ENCODE measurements around the gene PTGES2.
A peak's percentile ranks its signal among the peaks of the same experiment; 100 is the strongest.
"Not testable (repeated sequence)": the region's sequence is repeated elsewhere in the genome, so short reads cannot be mapped to it uniquely, and the experiment has no call there.

Gene PTGES2

DNA sequence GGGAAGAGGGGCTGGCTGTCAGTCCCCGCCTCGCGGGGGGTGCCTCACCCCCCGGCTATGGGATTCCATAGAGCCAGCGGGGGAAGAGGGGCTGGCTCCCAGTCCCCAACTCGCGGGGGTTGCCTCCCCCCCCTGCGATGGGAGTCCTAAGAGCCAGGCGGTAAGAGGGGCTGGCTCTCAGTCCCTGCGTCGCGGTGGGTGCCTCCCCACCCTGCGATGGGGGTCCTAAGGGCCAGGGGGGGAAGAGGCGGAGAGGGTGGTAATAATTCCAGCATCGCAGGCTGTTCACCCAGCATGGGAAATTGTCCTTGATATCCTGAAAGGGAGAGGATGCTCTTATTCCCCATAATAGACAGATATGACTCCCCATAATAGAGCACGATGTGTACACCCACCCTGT lies 12.1 kb upstream of the PTGES2 start:
- DNase-seq (ENCODE audit: low read depth in 2 of 2, low spot score in 1 of 2): no peak

- no peak for DNase-seq (ENCODE audit: low read depth in 2 of 2, low spot score in 1 of 2)
Measured at GRCh38 chr9:128138001-128138400, 10.5 kb upstream of the PTGES2 start.

DNA sequence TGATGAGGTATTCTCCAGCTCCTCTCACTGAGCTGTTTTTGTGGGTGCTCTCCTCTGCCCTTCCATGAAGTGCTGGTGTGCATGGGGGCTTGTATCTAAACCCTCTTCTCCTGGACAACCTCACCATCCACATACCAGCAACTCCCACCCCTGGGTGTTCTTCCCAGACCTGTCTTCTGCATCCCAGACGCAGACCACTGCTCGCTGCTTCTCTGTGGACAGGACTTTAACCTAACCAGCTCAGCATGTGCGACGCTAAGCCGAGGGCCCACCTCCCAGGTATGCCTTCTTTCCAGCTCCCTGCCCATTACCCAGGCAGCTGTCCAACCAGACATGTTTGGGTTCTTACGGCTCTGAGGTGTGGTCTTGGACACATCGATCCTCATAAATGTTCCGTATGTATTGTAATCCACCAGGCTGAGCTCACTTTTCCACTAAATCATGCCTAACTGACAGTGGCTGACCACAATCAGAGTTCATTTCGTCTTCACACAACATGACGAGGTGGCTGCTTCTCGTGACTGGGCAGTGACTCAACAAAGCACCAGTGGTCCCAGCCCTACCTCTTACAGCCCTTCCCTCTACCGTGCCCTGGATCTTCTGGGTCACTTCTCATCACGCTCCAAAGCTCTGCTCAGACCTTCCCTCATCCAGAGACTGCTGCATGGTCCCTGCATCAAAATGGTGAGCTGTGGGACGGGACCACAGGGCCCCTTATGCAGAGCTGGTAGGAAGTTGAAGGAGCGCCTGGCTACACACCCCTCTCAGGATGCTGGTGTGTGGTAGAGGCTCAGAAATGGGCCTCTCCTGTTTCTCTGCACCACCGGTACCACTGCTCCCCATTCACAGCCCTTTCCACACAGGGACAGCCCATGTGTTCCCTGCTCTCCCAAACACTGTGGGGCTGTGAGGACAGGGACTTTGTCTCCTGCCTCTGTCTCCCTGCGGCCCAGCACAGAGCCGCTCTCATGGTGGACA lies 9.6 kb upstream of the PTGES2 start:
- DNase-seq (ENCODE audit: low read depth in 2 of 2, low spot score in 1 of 2): no peak

DNA sequence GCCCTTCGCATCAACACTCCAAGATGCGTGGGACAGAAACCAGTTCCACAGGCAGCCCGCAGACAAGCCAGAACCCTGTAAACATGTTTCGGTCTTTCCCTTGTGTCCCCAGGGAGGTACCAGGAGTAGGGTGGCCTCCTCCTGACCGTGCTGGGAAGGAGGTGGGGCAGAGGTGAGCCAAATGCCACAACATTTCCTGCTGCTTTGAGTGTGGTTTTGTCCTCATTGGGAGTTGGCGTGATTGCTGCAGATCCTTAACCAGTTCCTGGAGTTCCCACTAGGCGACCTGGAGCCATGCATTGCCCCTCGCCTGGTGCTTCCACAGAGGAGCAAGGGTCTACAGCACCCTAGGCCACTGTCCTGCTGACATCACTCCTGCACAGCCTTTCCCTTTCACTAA lies 8.0 kb upstream of the PTGES2 start:
- not testable (repeated sequence) for DNase-seq (ENCODE audit: low read depth in 2 of 2, low spot score in 1 of 2)

GRCh38 chr9:128132139-128132538 lies 4.6 kb upstream of the PTGES2 start:
- not testable (repeated sequence) for DNase-seq (ENCODE audit: low read depth in 2 of 2, low spot score in 1 of 2)

- not testable (repeated sequence) for DNase-seq (ENCODE audit: low read depth in 2 of 2, low spot score in 1 of 2)
Measured at GRCh38 chr9:128131346-128131745, 3.8 kb upstream of the PTGES2 start.

DNA sequence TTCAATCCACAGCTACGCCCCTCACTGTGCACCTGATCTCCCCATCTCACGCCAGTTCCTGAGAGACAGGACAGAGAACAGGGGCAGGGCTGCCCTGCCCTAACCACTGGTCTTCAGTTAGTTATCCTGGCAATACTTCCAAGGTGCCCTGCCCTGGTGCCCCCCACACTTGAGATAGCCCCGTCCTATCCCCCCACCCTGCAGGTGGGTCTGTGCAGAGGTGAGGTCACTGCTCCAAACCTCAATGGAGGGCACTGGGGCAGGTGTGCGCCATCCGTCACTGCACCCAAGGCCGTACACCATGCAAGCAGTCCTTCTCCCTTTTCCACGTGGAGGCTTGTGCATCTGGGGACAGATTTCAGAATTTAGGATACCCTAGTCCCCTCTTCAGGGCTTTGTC lies 3.1 kb upstream of the PTGES2 start:
- not testable (repeated sequence) for DNase-seq (ENCODE audit: low read depth in 2 of 2, low spot score in 1 of 2)

DNA sequence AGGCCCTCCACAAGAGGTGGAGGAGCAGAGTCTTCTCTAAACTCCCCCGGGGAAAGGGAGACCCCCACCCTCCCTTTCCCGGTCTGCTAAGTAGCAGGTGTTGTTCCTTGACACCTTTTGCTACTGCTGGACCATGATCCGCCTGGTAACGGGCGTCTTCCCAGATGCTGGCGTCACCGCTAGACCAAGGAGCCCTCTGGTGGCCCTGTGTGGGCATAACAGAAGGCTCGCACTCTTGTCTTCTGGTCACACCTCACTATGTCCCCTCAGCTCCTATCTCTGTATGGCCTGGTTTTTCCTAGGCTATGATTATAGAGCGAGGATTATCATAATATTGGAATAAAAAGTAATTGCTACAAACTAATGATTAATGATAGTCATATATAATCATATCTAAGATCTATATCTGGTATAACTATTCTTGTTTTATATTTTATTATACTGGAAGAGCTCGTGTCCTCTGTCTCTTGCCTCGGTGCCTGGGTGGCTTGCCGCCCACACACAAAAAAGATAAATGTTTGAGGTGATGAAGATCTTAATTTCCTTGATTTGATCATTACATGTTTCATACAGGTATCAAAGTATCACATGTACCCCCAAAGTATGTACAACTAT lies 2.6 kb upstream of the PTGES2 start:
- DNase-seq (ENCODE audit: low read depth in 2 of 2, low spot score in 1 of 2): peak in 1 of 2 donors; percentile 15

DNA sequence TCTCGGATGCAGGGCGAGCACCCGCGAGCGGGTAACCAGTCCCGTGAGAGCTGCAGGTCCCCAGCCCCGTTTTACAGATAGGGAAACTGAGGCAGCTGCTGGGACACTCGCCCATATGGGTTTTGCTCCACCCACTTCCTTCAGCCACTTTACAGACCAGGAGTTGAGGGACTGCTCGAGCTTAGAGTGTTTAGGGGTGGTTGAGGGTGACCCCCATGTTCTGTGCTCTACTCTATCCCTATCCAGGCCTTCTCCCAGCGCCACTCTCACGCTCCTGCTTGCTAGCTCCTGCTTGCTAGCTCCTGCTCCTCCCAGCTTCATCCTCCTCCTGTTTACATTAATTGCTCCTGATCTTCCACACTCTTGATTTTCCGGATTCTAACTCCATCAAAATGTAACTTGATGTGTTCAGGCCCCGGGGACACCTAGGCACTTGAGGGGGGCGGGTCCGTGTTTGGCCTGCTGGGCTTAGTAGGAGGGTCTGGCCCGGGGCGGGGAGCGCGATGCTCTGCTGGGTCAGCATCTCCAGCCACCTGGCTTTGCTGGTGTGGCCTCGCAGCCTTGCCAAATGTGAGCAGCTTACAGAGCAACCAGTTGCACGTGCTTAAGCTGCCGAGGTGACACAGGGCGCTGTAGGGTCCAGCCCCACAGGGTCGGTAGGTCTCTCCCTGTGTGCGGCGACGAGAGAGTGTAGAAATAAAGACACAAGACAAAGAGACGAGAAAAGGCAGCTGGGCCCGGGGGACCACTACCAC lies 1.5 kb upstream of the PTGES2 start:
- no peak for DNase-seq (ENCODE audit: low read depth in 2 of 2, low spot score in 1 of 2)

DNA sequence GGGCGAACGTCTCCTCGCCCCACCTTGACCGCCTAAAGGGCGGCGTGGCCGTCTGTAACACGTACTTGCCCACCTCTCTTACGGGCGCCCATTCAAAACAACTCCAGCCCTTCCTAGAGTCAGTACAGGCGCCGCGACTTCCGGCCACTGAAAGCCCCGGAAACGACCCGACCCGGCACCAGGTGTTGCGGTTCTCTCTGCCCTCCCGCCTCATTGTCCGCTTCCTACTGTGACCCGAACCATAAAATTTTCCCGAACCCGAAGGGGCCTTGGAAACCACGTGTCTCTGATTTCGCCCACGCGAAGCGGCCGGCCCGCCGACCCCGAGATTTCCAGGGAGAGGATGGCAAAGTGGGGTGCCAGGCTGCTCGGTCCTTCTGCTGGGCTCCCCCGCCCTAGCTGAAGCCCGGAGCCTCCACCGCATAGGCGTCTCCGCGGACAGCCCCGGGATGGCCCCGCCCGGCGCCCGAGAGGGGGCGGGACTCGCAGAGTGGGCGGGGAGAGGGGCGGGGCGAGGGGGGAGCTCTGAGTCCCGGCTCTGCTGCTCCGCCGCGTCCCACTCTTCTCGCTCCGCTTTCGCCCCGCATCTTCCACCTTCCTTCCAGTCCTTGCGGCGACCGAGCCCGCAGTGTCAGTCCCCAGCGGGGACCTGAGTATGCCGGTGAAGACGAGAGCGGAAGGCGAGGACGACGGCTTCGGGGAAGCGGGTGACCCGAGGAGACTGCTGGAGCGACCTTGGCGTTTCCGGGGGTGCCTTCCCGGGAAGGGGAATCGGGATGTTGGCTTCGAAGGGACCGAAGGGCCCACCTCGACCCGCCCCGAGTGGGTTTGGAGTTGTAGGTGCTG lies 684 bp upstream of the PTGES2 start:
- DNase-seq (ENCODE audit: low read depth in 2 of 2, low spot score in 1 of 2): peak; percentile 68 to 77

DNA sequence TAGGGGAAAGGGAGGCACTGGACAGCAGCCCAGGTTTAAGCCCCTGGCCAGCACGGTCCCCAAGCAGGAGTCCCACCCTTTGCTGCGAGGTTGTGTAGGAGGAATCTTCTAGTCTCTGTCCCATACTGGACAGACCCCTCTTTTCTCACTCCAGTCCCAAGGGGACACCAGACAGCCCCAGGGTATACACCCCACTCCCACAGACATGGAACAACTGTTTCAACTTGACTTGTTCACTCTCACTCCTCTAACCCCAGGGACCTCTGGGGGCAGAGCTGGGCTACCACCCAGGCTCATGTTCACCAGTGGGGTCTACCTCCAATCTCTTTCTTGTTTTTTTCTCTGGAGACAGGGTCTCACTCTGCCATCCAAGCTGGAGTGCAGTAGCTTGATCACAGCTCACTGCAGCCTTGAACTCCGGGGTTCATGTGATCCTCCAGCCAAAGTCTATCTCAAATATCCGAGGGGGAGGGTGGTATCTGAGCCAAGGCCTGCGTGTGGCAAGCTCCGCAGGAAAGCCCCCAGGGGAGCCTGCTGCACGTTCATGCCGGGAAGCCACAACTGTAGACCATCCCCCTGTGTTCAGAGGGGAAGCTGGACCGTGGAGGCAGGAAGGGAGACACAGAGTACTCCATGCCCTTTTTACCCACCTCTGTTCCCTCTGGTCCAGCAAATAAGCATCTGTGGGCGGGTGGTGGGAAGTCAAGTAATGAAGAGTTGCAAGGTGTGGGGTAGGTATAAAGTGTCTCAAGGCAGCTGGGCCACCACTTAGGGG lies 1.8 kb downstream of the PTGES2 start:
- no peak for DNase-seq (ENCODE audit: low read depth in 2 of 2, low spot score in 1 of 2)

DNA sequence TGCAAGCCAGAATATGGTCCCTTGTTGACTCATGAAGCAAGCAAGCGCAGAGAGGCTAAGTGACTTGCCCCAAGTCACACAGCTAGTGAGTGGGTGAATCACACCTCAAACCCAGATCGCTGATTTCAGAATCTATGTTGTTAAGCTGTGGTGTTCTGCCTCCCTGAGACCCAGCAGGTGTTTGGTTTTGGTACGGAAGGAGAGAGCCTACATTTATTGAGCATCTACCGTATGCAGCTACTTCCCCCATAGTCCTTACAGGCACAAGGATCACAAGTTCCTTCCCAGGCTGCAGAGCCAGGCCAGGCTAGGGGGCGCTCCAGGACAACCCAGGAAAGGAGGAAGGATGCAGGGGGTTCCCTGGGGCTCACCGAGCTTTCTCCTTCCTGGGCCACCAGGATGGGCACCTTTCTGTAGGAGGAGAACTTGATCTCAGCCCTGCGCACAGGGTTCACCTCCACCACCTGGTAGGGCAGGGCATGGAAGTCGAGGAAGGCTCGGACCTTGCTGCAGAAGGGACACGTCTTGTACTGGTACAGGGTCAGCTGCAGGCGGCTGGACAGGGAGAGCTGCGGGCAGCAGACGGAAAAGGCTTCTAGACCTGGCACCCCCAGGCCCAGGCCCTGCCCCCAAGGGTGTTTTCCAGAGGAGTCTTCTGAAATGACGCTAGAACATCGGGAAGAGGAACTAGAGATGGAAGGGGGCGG lies 2.5 kb downstream of the PTGES2 start:
- no peak for DNase-seq (ENCODE audit: low read depth in 2 of 2, low spot score in 1 of 2)

GRCh38 chr9:128124451-128124850 lies 3.1 kb downstream of the PTGES2 start:
- no peak for DNase-seq (ENCODE audit: low read depth in 2 of 2, low spot score in 1 of 2)

- DNase-seq (ENCODE audit: low read depth in 2 of 2, low spot score in 1 of 2): no peak
Measured at GRCh38 chr9:128123451-128124080, 4.0 kb downstream of the PTGES2 start.

DNA sequence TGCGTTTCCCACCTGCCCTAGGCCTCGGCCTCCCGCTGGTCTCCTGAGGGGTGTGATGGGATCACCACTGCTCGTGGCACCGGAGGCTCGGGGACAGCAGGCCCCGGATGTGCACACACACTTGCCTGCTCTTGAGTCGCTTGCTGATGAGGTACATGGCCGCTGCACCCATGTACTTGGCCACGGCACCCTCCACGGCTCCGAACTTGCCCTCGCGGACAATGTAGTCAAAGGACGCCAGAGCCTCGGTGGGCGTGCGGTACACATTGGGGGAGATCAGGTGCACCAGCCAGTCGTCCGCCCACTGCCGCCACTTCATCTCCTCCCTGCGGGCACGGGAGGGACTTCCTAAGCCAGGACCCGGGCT lies 4.7 kb downstream of the PTGES2 start:
- DNase-seq (ENCODE audit: low read depth in 2 of 2, low spot score in 1 of 2): no peak

GRCh38 chr9:128121924-128122808 lies 5.4 kb downstream of the PTGES2 start:
- DNase-seq (ENCODE audit: low read depth in 2 of 2, low spot score in 1 of 2): no peak

GRCh38 chr9:128121466-128121810 lies 6.1 kb downstream of the PTGES2 start:
- DNase-seq (ENCODE audit: low read depth in 2 of 2, low spot score in 1 of 2): no peak
